HG03354 (cell line): Measurements from ENCODE around the gene EEPD1.
A peak's percentile ranks its signal among the peaks of the same experiment; 100 is the strongest.

Experiments
- ATAC-seq: cut with Tn5 transposase; IDR thresholded peaks from one replicate; pipeline ENCODE4 v1.9.1; 2021; ENCODE audit warnings: mild to moderate bottlenecking; ENCODE audit not compliant: unreplicated experiment, poor library complexity, severe bottlenecking

EEPD1 gene

GRCh38 chr7:36273836-36274235 is 120.8 kb downstream of the EEPD1 start:
- ATAC-seq: no peak

DNA sequence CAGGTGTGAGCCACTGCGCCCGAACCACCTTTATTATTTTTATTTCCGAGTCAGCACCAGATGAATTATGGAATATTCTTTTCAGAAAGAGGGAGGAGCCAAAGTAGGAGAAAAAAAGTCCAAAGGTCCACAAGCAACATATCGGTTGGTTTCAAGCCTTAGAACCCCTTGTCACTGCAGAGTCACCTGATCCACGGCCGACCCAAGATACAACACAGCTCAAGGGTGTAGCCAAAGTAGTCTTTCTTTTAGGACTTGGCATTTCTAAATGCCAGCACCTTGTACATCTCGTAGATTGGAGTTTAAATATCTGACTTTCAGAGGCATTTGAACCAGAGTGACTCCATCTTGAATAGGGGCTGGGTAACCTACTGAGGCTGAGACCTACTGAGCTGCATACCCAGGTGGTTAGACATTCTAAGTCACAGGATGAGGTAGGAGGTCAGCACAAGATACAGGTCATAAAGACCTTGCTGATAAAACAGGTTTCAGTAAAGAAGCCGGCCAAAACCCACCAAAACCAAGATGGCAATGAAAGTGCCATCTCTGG is 122.8 kb downstream of the EEPD1 start:
- no peak for ATAC-seq

GRCh38 chr7:36276428-36277248 is 123.6 kb downstream of the EEPD1 start:
- ATAC-seq: no peak

GRCh38 chr7:36277249-36277542 is 124.1 kb downstream of the EEPD1 start:
- ATAC-seq: no peak

DNA sequence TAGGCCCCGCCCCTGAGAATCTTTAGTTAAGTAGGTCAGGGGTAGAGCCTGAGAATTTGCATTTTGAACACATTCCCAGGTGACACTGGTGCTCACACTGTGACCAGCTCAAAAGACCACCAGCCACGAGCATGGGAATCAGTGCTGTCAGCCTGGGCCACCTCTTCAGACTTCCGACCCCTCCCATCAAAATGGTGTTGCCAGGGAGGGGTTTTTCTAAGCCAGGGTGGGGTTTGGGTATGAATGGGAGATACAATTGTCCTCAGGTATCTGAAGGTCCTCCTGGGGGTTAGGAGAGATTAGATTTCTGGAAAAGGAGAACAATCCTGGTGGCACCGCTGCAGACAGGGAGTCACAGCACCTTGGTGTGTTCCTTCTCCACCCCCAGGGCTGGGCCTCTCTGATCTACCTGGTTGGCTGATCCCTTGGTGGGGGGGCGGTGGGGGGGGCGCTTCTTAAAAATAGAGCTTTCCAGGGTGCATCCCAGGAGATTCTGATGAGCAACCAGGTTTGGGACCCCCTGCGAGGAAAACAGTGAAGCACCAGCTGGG is 125.1 kb downstream of the EEPD1 start:
- no peak for ATAC-seq

GRCh38 chr7:36278620-36279172 is 125.6 kb downstream of the EEPD1 start:
- ATAC-seq: no peak

- ATAC-seq: peak; percentile 74
Observed at GRCh38 chr7:36279200-36279925, 126.3 kb downstream of the EEPD1 start.

DNA sequence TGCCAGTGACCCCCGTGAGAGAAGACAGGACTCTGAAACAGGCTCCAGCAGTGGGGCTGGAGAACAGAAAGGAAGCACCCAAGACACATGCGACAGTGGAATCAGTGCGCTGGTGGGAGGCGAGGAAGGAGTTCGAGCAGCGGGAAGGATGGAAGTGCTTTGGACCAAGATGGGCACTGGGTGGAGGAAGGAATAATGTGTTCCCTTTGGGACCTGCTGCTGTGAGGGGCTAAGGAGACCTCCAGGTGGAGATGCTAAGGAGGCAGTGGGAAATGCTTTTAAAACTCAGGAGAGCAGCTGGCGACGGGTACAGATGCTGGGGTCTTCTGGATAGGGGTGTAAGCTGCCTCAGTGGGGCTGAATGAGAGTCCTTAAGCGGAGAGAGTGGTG is 126.9 kb downstream of the EEPD1 start:
- ATAC-seq: no peak

DNA sequence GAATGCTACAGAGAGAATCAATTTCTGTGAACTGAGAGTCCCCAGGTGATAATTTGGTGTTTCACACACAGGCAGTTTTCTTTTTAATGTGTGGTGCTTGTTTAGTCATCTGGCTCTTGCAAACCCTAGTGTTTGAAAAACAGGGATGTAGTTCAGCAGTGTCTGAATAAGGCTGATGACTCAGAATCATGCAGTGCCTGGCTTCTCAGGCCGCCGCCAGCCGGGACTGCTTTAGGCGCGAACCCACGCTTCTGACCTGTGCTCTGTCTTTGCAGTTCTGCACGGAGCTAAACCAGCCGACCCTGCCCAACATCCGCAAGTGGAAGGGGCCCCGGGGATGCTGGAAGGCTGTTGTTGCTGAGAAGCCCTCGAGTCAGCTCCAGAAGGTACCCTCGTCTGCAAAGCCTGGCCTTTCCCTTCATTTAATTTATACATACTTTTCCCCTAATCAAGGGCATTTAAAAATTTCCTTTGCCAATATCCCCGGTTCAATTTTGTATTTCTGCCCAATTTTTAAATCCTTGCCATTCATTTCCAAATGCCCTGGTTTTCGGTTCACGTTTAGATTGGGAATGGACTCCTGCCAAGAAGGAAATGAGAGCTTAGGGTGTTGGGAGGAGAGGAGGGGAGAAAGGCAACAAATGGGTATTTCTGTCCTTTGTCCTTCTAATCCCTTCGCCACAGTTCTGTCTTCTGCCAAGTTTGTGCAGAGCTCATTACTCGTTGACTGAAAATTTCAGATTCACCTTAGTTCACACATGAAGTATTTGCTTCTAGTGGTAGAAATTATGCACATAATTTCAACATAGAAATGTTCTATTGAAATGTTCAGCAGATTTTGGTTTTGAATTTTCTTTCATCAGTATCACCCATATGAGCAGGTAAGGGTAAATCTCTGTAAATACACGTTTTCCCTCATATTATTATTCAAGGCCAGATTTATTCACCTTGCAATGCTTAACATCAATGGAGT is 128.1 kb downstream of the EEPD1 start:
- ATAC-seq: no peak

- ATAC-seq: no peak
Observed at GRCh38 chr7:36281945-36282717, 129.1 kb downstream of the EEPD1 start.

GRCh38 chr7:36283181-36283580 is 130.1 kb downstream of the EEPD1 start:
- no peak for ATAC-seq

- peak; percentile 54 for ATAC-seq
Observed at GRCh38 chr7:36283711-36284130, 130.7 kb downstream of the EEPD1 start.

GRCh38 chr7:36284456-36285090 is 131.5 kb downstream of the EEPD1 start:
- no peak for ATAC-seq

GRCh38 chr7:36285276-36285675 is 132.2 kb downstream of the EEPD1 start:
- ATAC-seq: no peak

GRCh38 chr7:36286226-36286625 is 133.2 kb downstream of the EEPD1 start:
- ATAC-seq: peak; percentile 34

GRCh38 chr7:36286688-36287087 is 133.6 kb downstream of the EEPD1 start:
- ATAC-seq: no peak

DNA sequence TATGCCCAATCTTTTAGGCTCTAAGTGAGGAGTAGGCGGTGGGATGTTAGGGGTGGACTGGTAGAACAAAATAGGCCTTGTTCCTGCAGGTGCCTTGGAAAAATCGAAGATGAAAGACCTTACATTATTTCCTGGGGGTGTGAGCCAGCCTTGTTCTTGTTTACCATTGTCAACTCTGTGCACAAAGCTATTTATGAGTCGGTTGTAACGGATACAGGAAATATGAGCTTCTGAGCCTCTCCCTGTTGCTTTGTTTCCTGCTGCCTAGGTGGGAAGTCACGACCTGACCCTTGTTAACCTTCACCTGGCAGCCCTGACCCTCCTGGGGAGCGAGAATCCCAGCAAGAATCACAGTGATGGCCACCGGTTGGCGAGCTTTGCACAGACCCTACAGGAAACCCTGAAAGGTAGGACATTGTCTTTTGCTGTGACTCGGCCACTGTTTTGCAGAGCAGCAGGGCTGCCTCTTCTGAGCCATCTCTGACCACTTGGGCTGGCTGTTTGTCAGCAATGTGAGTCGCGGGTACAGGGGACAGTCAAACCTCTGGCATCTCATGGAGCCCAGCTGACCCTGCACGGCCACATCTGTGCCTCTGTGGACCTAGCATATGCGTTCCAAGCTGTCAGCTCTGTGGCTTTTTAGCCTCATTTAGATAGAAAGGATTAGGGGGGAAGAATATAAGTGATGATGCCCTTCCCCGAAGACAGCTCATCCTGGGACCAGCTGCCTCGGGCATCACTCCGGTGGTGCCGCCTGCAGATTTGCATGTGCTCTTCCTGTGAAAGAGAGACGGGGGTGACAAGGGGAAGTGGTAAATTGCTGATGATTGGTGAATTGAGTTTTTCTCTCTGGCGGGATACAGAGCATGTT is 134.6 kb downstream of the EEPD1 start:
- ATAC-seq: peak; percentile 42
